C4-2B (cell line): Measurements from ENCODE around the gene CFAP99.

Source experiments
- H3K27ac ChIP-seq: fragments of 450-650 bp; 2 replicates; pipeline ENCODE4 v1.5.1; 2017
- ZFX ChIP-seq: fragments of 450-650 bp; IDR thresholded peaks from 2 replicates; pipeline ENCODE4 v1.6.1; 2017
- TF ChIP-seq, protein P1 (sequence below): fragments of 450-650 bp; conservative IDR thresholded peaks from 2 replicates; pipeline ENCODE4 v1.5.1; 2017; ENCODE audit warnings: mild to moderate bottlenecking

Gene CFAP99

GRCh38 chr4:2426711-2427275, 8.0 kb downstream of the CFAP99 start:
- TF ChIP-seq, protein P1, sequence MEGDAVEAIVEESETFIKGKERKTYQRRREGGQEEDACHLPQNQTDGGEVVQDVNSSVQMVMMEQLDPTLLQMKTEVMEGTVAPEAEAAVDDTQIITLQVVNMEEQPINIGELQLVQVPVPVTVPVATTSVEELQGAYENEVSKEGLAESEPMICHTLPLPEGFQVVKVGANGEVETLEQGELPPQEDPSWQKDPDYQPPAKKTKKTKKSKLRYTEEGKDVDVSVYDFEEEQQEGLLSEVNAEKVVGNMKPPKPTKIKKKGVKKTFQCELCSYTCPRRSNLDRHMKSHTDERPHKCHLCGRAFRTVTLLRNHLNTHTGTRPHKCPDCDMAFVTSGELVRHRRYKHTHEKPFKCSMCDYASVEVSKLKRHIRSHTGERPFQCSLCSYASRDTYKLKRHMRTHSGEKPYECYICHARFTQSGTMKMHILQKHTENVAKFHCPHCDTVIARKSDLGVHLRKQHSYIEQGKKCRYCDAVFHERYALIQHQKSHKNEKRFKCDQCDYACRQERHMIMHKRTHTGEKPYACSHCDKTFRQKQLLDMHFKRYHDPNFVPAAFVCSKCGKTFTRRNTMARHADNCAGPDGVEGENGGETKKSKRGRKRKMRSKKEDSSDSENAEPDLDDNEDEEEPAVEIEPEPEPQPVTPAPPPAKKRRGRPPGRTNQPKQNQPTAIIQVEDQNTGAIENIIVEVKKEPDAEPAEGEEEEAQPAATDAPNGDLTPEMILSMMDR = no peak
- no peak for TF ChIP-seq ZFX
- H3K27ac ChIP-seq = no peak overlapping the region

GRCh38 chr4:2427383-2428334, 8.9 kb downstream of the CFAP99 start:
- TF ChIP-seq, protein P1 = no peak
- no peak for TF ChIP-seq ZFX
- no peak overlapping the region for H3K27ac ChIP-seq

- H3K27ac ChIP-seq = peak overlapping the region; percentile 29; the same call in 1 of the 2 replicates
- TF ChIP-seq ZFX = no peak
- TF ChIP-seq, protein P1 = no peak
These were observed 9.9 kb downstream of the CFAP99 start for GRCh38 chr4:2428496-2429213.

GRCh38 chr4:2429945-2430757, 11.4 kb downstream of the CFAP99 start:
- peak overlapping the region; percentile 50 for H3K27ac ChIP-seq

GRCh38 chr4:2432004-2432403, 13.2 kb downstream of the CFAP99 start:
- TF ChIP-seq, protein P1 = no peak
- TF ChIP-seq ZFX = no peak
- no peak overlapping the region for H3K27ac ChIP-seq

DNA sequence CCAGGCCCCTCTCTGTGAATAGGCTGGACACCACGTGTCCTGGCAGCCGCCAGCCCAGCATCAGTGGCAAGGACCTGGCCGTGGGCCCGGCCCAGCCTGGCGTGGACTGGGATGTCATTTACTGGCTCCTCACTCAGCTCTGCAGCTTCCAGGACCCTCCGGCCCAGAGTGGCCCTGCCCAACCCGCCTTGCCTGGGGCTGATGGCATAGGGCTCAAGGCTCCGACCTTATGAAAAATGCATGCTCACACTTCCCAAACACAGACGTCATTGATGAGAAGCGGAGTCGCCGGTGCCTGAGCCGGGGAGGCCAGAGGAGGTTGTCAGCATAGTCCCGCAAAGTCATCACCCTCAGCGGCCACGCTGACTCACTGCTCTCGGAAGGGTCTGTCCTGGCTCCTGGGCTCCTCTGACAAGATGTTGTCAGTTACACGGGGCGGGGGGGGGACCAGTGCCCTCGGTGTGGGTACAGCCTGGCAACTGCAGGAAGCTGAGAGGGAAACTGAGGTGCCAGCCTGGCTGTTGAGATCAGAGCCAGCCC, 14.3 kb downstream of the CFAP99 start:
- H3K27ac ChIP-seq = peak overlapping the region; percentile 53
- TF ChIP-seq, protein P1 = no peak
- TF ChIP-seq ZFX = no peak
